G401.6 (cell line): Measurements from ENCODE around the gene CPED1.
"Not testable (repeated sequence)": the region's sequence is repeated elsewhere in the genome, so short reads cannot be mapped to it uniquely, and the experiment has no call there.

ENCODE experiments used
- FAIRE-seq: peaks from 2 replicates; lab custom pipeline; 2012; peaks lifted over from hg19 to GRCh38; lab: Jason Lieb, UNC

The CPED1 gene

DNA sequence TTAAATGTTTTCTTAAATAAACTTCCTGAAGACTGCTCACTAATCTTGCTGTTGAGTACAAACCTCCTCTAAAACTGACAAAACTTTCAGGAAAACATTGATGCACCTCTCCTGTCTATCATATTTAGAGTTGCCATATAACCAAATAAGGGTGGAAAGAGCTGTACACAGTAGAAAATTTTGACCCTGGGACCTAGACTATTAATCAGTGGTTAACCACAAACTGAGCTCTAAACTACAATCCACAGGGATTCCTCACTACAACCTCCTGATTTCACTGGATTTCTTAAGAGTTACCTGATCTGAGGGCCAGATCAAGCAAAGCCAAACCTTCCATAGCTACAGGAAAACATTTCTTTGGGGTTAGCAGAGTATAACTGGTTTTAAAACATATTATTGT lies 300.4 kb downstream of the CPED1 start:
- no peak for FAIRE-seq

DNA sequence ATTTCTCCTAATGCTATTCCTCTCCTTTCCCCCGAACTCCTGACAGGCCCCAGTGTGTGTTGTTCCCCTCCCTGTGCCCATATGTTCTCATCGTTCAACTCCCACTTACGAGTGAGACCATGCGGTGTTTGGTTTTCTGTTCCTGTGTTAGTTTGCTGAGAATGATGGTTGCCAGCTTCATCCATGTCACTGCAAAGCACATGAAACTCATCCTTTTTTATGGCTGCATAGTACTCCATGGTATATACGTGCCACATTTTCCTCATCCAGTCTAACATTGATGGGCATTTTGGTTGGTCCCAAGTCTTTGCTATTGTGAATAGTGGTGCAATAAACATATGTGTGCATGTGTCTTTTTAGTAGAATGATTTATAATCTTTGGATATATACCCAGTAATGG lies 301.4 kb downstream of the CPED1 start:
- FAIRE-seq, result not testable (repeated sequence)

DNA sequence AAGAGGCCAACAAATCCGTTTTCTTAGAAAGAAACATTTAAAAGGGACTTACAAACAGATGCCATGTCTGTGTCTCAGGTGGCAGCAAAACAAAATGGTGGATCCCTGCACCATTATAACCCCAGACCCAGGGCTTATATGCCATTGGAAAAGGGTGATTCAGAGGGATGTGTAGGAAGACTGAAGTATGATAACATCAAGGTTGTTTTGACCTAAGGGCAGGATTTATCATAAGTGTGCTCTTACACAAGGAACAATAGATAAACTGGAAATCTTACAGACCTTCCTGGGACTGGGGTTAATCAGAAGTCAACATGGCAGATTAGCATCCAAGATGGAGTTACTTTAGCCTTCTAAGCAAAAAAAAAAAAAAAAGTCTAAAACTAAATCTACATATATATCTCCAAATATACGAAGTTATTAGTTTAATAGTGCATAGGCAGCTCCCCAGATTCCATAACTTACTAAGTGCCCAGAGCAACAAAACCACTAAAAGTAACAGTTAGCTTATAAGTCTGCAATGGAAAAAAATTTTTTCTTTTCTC lies 306.0 kb downstream of the CPED1 start:
- FAIRE-seq, result no peak

DNA sequence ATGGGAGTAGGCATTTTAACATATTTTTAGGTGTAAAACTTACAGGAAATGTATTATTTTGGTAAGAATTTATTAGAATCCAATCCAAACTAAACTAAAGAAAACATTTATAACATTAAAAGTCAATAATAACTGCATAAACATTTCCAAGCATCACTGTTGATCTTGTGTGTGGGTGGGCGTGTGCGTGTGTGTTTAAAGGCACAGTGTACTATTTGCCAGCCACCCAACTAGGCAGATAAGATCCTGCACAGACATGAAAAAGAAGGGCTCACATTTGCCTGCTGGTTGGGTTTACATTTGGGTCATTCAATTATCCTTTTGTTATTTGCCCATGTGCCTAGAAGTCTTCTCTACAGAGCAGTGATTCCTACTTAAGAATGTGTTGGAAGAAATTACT lies 309.3 kb downstream of the CPED1 start:
- FAIRE-seq, result no peak

DNA sequence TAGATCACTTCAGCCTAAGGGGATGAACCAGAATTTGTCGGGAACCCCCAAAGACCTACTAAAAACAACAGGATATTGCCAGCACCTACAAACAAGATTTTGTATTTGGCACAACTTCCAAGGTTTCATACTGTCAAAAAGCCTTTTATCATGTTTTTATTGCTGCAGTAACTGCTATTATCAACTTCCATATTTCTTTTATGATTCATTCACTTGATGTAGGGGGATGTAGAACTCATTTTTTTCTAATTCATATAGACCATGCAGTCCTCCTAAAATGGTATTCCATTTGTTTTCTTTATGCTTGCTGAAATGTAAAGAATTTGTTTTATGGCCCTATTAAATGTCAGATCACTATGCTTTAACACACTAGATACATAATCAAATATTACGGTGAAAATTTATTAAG lies 310.3 kb downstream of the CPED1 start:
- no peak for FAIRE-seq

DNA sequence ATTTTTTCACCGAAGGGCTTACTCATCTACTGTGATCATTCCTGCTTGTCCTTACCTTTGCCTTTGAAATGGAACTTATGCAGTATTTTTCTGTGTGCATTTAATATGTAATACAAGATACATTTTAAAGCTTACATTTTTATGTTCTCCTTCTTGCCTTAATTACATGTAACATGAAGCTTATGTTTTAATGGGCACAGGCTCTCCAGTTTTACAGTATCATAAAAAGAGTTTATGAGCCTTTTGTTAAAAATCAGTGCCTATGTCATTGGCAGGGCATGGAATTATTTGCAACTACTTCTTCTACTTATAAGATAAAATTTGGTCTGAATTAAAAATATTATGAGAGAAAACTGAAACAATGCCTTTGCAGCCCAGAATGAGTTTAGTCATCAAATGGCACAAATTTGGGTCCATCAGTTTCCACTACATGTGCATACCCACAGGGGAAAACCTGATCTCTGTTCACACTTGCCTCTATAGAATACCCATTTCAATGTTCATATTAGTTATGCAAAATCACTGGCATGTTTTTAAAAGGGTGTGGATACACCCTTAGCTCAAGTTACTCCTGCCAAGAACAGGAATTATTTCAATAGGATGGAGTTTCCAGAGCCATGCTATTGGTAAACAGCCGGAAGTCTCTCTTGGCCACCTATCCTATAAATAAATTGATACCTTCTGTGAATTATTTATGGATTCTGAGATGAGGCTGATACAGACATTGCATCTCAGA lies 312.3 kb downstream of the CPED1 start:
- no peak for FAIRE-seq

DNA sequence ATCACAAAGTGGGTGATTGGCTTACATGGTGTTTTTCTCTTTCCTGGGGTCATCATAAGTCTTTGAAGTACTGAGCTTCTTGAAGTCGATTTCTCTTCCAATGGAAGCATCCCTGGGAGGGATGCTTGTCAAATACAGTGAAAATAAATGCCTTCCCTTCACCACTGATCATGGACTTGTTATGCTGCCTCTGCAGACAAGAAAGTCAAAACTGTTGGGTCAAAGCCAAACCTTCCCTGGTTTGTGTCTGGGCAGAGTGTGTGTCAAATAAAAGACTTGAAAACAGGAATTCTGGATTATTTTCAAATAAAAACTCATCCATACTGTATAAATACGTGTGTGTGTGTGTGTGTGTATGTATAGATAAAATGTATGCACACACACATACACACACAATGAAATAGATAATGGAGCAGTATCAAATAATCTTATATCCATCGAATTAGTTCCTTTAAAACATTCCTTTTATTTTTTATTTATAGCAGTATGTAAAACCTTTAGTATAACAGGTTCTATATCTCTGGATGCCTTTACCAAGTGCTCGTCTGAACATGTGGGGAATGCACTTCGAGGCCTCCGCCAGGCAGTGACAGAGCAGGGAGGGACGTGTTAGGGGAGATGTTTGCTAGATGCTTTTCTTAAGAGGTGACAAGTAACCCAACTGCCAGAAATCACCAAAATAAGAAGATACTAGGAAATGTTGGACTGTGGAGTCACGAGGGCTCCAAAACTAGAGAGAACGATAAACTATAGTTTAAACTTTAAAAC lies 313.1 kb downstream of the CPED1 start:
- FAIRE-seq, result no peak

DNA sequence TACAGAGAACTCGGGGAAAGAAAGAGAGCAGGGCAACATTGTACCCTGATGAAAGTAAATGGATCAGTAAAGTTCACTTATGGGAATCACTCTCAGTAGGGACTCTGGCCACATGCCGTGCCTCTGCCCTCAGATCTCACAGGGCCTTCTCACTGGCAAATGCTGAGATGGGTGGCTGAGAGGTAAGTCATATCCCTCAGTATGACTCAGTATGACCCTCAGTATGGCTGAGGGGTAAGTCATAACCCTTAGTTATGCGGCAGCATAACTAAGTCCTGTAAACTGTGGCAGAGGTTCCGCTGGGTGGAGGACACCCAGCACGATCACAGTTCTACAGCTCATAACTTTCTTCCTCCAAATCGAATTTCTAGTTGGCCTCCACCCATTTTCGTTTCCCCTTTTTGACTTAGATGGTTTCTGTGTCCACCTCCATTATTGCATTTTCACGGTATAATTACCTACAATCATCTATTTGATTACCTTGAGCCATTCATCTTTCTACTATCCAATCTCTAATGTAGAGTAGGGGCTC lies 313.8 kb downstream of the CPED1 start:
- no peak for FAIRE-seq

DNA sequence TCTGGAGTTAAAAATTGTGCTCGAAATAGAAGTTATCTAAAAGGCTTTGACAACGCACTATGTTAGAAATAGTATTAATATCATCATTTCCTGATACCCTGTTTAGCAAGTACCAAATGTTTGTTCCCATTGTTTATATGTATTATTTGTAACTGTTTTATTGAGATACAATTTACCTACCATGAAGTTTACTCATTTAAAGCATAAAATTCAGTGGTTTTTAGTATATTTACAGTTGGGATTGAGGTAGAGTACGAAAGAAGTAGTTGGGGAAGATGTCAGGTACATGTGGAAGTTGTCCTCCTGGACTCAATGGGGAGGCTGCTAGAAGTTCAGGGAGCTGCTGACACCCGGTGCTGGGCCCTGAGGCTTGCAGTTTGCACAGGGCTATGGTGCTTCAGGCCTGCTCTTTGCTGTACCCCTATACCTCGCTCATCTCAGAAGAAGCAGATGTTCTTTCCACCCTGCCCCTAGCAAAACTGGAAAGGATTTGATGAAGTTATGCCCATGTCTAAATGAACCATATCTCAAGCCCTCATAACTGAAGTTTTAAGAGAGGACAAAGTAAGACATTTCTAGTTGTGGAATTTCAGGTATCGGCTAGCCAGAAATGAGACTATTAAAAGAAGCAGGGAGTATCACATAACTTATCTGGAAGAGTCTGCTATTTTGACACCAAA lies 315.1 kb downstream of the CPED1 start:
- no peak for FAIRE-seq

DNA sequence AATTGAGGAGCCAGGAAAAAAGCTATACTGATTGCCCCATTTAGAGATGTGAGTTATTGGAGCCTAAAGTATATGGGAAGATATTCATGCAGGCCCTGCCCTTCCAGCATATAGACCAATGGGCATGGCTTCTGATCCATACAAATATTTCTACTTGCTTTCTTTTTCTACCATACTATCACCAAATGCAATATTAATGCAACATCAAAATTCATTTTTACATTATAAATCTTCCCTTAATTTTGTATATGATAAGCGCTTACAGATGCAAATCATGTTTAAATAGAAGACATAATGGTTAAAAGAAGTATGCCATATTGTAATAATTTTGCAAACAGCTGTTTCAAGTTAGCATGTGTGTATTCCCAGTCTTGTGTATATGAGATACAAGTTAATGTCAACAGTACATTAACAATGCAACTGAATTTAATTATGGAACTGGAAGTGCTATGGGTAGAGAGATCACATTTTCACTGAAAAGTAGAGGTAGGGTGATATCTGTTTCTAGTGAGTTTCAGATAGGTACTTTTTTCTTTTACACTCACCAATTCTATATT lies 315.7 kb downstream of the CPED1 start:
- FAIRE-seq, result no peak

DNA sequence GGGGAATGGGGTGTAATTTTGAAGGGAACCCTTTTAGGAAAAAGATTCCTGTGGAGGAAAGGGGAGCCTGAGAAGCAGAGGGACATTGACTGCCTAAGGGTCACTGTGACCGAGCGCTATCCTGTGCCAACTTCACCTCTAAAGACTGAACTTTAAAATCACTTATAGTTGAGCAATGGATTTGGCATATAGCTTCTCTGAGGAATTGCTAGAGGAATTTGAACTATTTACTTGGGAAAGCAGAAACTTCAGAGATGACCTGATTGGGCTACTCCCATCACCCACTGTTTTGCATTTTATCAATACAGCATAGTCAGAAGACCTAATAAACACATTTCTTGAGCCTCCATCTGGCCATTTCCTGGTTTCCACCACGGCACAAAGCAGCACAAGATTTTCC lies 316.6 kb downstream of the CPED1 start:
- FAIRE-seq, result no peak

DNA sequence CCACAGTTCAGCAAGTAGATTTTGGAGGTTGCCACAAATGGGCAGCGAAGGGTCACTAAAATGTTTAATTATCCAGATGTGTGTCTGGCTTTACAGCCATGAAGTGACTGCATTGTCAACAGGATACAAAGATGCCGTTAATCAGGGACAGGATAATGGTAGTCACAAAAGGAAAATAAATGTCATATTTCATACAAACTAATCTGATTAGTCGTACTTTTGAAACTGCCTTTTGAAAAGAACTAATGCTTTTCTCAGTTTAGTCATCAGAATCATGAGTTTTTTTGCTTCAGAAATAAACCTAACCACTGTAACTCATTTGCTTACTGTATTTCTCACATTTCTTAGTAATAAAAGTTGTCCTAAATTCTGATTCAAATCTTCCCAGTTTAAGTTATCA lies 318.1 kb downstream of the CPED1 start:
- FAIRE-seq, result no peak

DNA sequence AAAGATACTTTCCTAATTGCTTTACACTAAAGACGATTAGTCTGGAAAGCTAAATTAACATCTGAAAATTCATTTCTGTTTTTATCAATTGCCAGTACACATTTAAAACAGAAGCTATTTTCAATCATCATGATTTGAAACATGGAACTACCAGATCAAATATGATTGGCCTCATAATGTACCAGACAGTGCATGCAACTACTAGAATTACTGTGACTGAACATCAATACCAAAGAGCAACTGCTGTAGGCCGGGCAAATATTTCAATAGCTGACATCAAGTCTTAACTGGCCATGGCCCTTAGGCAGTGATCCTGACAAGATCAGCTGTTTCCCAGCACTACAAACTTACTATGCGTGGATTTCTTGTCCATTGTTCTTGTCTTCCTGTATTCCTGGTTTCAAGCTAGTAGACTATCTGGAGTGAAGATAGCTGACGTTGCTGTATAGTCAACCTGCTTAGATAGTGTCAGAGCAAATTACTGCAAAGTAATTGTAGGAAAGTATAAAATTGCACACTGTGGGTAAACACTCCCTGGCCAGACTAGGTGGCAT lies 318.6 kb downstream of the CPED1 start:
- no peak for FAIRE-seq

DNA sequence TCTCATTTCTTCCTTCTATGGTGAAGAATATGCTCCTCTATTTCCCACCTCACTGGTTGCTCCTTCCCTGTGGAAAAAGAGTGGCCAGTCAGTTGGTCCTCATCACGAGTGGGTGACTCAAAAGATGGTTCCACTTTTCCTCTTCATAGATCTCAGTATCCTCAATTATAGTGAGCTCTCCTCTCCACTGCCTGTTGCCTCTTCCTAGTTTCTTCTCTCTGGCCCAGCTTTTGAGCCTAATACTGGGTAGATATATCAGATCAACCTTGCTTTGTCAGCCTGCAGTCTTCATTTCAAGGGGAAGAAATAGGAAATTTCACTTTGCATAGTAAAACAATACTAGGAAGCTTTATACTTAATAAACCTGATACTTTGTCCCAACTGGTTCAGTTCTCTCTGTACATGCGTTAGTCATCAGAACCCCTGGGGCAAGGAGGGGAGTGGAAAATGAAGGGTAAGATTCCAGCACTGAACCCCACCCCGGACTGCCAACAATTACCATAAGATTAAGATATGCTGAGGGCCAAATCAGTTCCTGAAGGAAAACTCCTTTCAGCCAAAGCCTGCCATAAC lies 324.8 kb downstream of the CPED1 start:
- FAIRE-seq, result no peak

DNA sequence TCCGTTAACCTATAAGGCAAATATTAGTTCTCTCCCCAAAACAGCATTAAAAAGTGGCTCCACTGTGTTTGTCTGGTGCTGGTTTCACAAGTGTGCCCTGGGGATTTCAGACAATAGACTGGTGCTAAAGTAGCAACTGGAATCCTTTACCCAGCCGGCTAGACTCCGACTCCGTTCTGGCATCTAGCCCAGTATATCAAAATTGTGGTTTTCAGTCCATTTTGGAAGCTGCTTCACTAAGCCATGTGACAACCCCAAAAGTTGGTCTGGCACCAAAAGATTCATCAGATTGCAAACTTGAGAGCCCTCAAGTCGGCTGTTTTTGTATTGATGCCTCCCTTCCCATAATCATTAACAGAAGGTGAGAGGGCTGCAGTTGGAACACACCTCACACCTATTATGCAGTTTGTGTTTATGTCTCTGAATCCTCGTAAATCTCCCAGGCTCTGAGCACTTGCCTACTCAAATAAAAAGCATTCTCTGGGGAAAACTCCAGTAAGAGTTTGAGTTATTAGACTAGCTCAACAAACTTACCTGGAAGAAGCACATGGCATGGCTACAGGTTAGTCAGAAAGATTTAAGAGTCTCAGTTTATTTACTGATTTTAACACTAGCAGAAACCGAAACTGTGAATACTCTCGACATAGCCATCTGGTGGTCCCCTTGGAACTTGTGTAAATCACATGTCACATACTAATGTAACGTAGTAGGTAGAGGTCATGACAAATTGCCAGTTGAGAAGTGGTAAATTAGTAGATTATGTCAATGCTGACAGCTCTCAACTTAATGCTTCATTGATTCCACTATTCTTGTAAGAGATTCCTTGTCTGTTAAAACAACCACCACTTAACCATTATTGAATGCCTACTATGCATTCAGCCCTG lies 325.5 kb downstream of the CPED1 start:
- no peak for FAIRE-seq

DNA sequence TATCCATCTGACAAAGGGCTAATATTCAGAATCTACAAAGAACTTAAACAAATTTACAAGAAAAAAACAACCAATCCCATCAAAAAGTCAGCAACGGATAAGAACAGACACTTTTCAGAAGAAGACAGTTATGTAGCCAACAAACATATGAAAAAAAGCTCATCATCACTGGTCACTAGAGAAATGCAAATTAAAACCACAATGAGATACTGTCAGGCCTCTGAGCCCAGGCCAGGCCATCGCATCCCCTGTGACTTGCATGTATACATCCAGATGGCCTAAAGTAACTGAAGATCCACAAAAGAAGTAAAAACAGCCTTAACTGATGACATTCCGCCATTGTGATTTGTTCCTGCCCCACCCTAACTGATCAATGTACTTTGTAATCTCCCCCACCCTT lies 326.7 kb downstream of the CPED1 start:
- not testable (repeated sequence) for FAIRE-seq

DNA sequence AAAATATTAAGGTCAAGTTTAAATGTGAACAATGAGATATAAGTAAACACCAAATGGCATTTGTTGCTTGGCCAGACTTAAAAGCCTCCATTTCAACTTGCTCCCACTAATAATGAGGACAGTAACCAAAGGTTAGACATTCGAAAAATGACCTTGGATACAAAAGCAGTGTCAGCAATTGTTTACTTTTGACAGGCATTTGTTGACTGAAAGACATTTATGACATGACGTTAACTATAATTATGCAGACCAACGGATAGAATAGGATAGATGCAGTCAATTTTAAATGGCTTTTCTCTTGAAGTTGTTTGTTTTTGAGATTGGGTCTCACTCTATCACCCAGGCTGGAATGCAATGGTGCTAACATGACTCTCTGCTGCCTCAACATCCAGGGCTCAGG lies 333.9 kb downstream of the CPED1 start:
- no peak for FAIRE-seq

DNA sequence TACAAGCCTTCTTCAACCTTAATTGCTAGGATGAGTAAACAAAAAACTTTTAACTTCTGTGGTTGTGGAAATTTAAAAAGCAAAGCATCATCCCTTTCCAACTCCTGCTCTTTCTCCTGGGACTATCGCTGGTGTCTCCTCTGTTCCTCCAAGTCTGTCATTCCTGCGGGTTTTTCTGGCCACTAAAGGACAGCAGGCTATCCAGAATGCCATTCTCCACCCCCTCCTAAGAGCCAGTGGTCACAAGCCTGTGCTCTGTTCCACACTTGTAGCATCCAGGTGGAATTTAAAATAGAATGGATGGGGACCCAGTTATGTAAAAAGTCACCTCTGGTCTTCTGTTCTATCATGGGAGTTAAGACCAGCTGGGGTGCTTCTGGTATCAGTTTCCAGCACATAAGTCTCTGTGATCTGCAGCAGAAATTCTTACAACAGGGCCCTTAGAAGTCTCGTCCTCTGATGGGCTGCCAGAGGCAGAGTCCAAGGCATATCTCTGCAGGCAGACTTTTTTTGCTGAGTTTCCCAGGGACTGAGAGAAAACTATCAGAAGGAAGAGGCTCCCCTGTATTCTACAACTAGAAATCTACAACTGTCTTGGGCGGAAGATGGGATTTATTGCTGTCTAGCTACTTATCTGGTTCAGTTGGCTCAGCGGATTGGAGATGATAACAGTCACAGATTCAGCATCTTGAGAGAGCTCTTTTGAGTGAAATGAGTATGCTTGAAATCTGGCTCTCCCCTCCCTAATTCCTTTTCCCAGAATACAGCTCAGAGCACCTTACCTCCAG lies 335.2 kb downstream of the CPED1 start:
- no peak for FAIRE-seq

DNA sequence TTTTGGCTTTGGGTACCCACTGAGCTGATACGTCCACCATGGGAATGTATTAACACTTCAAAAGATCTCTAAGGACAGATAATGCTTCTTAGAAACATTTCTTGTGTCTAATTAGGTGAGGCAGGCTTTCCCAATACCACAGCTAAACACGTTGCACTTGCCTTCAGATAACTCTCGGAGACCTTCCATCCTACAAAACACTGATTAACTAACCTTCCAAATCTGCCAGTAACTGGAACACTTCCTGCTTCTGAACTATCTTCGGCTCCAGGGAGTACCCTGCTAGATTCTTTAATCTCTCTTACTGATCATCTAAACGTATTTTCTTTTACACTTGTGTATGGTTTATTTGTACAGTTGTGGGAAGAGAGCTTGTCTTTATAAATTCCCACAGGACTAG lies 339.2 kb downstream of the CPED1 start:
- FAIRE-seq, result no peak
